GM15510 (cell line): ENCODE results near the gene RBP3.

Experiments used
- POLR2A ChIP-seq: IDR thresholded peaks from 3 replicates; pipeline ENCODE4 v1.6.1; 2011; ENCODE audit warnings: borderline replicate concordance; ENCODE audit not compliant: insufficient read length; ENCODE audit errors: extremely low read depth

Gene RBP3

DNA sequence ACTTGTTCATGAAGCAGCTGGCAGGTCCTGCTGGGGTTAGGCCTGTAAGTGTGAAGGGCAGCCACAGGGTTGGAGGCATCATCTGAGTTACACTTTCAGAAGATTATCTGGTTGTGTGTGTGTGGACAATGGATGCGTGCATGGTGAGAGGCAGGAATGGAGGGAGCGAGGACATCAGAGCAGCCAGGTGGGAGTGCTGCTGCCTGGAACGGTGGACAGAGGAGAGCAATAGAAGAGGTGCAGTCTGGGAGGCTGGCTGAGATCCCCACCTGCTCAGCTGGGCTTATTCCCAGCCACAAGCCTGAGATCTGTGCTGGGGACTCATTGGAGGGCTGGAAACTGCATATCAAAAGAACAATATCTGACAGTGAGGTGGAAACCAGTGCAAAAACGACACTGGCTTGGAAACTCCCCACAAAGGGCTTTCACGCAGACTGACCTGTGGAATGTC, 18.0 kb downstream of the RBP3 start:
- no peak for TF ChIP-seq POLR2A

DNA sequence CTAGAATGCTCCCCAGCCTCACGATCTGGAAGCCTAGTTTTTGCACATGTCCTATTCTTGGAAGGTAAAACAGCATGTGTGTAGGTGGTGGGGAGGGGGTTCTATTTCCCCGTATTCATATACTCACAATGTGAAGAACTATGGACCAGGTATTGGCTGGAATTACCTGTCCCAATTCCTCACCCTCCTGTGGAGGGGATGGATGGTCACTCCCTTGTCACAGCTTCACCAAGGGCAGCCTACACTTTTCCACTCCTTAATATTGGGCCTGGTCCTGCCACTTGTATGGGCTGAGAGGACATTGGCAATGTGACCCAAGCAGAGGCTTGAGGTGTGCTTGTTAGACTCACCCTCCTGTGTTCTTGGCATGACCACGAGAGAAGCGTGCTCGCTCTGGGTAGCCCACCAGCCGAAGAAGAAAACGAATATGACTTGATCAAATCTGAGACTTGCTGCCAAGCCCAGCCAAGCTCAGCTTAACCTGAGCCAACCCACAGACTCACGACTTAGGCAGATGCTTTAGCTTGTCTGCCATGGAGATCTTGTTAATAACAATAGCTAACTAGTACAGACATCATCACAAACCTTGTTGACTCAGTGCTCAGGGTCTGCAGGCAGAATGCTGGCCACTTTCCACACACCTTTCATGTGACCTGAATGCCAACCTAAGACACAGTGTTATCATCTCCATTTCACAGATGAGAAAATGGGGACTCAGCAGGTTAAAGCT, 18.7 kb downstream of the RBP3 start:
- no peak for TF ChIP-seq POLR2A

DNA sequence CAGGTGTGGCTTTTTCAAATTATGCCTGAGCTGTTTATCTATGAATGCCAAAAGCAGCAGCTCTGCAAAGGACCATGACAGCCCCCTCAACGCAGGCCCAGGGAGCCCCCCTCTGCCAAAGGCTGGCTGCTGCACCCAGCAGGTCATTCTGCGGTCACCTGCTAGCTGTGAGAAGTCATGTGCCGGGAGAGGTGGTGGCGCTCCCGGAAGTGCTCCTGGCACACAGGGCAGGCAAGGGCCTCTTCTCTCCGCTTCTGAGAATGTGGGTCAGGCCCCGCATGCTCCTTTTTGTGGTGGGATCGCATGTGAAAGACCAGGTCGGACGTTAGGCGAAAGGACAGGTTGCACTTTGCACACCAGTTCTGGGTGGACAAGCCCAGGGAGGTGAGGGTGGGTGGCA, 19.5 kb downstream of the RBP3 start:
- no peak for TF ChIP-seq POLR2A

DNA sequence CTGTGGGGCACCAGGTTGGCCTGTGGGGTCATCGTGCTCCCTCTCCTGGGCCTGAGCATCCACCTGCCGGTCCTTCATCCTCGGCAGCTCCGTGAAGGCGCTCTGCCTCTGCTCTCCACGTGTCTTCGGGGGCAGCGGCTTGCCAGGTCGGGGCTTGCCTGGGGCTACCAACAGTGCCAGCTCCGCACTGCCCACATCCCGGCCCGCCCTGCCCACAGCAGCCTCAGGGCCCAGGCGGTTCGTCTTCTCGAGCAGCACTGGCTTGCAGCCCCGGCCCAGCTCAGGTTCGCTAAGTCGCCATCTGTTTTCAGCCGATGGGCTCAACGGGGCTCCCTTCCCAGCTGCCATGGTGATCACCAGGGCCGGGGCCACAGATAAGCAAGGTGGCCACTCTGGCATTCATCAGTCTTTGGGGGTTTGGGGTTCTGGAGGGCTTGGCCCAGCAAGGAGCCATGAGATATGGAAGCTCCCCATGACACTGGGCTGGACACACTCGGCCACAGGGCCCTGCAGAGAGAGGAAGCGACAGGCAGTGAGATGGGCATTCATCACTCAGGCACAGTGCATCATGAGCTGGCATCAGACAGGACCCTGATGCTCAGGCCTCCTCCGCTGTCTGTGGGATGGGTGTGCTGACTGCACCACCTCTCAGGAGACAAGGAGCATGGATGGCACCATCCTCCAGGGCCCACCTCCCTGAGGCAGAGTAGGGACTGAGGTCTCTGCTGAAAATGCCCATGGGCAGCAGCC, 20.4 kb downstream of the RBP3 start:
- TF ChIP-seq POLR2A = no peak

DNA sequence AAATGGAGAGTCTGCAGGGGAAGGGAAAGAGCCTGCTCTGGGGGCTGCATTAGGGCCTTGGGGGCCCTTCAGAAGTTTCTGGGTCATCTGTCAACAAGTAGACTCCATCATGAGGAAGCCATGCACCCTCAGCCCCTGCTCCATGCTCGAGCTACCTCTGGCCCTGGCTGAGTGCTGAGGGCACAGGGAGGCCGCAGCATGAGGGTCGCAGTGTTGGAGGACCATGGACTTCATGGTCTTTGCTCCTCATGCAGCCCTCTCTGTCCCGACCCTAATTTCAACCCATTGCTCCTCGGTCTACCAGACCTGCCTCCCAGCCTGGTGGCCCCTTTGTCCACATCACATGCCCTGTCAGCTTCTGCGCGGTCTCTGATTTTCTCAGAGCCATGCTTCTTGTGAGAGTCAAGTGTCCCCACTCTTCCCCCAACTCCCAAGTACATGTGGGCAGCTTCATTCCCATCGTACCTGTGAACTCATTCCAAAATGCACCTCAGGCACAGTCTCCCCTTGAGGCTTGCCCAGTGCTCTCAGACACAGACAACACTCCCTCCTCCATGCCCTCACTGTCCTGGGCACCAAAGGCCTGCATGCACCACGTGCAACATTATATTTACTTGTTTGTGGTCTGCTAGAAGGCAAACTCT, 21.2 kb downstream of the RBP3 start:
- no peak for TF ChIP-seq POLR2A

DNA sequence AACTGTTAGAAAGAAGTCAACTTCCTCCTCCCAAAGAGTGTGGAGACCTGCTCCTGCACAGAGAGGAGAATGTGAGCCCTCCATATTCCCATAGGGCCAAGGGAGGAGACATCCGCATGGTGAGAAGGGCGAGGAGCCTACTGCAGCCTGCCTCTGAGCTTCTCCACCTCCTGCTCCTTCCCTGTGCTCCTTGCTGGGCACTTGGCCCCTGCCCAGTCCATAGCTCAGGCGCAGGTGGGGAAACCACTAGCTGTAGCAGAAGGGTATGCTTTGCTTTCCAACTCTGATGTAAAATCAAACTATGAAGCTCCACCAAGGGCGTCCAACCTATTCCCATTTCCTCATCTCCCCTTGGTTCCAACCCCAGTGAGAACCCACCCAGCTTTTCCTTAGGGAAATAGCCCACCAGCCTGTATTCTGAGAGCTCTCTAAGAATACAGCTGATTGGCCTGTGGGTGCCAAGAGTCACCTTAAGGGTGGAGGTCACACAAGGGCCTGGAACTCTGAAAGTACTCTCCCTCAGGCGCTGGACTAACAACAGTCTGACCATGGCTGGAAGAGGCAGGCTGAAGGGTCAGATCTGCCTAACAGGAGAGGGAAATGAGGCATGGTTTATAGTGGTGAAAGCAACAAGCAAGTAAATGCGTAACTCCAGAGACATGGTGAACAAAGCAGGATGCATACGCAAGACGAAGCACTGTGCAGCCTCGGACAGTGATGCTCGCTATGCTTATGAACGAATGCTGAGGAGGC, 22.0 kb downstream of the RBP3 start:
- no peak for TF ChIP-seq POLR2A

DNA sequence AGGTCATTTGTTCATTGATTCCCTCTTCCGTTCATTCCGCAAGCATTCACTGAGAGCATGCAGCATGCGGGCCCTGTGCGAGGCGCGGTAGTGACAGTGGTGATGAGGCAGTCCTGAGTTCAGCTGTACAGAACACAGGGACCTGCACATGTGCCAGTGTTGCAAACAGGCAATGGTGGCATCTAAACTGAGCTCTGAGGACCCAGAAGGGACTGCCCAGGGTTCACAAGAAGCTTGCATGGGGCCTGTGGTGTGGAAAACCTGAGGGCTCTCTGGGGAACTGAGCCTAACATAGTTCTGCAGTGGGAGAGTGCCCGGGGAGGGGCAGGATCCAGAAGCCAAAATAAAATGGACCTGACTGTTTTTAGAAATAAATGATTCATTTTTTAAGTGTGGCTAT, 22.7 kb downstream of the RBP3 start:
- TF ChIP-seq POLR2A = no peak

DNA sequence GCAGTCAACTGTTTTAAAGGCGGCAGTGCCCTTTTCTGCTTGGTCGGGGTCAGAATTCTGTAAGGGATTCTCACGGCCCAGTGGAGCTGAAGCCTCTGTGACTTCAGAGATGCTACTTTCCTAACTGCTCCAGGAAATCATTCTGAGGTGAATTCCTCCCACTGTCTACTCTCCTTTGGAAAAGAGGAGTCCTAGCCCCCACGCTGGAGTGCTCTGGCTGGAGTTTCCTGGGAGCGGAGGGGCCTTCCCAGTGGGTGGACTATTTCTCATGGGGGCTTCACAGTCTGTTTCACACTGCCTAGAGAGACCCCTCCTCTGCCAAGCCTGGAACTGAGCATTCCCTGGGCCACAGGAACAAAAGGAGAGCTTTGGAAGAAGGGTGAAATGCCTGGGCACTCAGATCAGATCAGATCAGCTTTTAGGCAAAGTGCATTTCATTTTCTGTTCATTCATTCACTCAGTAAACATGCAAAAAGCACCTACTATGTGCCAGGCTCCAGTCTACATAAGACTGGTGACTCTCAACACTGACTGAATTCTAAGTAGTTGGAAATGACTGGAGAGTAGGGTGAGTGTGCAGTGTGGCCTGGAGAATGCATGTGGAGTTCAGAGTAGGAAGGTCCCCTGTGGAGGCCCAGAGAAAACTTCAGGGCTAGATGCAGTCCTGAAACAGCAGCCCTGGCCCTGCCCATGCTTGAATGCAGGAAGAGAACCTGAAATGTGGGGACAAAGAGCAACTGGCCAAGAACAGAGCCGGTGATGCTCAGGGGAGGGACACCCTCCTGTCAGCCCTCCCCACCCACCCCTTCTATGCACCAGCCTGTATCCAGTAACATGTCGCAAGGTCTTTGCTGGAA, 23.7 kb downstream of the RBP3 start:
- no peak for TF ChIP-seq POLR2A

DNA sequence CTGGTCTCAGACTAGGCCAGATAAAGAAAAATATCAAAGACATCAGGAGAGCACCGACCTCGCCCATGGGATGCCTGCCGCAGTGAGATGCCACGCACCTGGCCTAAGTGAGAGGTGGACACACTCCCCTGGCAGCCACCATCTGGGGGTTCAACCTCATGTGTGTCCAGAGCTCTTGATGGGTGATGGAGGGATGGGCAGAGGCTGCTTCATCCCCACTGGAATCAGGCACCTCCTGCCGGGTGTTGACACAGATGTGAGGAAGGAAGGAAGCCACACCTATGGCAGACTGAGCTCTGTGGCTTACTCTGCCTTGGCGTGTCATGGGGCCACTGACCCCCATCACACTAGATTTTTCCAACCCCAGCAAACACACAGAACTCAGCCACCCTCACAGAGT, 24.6 kb downstream of the RBP3 start:
- no peak for TF ChIP-seq POLR2A

DNA sequence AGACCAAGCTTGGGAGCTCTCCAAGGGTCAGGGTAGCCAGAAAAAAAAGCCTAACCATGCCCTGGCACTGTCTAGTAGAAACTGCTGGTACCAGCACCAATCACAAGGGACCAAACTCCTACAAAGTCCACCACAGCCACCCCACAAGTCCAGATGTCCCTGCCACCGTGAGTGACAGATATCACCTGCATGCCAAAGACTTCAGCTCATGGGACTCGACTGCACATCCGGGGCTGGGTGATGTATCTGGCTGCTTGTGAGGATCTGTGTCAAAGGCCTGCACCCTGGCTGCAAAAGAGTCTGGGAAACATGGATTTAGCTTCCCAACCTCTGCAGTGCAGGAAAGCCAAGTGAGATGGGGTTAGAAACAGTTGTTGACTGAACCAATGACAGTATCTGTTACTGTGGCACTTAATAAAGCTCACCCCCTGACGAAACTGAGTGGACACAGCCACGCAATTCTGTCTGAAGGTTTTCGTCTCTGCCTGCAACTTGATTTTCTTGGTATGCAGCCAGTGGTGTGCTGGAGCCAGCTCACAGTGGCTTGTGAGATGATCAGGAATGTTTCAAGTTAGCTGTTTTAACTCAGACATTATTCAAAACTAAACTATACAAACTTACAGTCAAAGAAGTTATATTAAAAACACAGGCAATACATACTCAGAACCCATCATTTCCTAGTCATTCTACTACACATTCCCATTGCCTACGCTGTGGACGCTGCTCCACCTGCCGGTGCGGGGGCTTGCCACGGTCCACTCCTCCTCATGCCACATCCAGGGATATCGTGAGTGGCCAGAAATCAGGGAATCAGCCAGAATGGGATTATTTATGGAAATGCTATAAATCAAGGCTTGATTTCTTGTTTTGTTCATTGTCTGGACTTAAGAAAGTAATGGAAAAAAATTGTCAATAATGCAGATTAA, 26.7 kb downstream of the RBP3 start:
- TF ChIP-seq POLR2A = no peak

DNA sequence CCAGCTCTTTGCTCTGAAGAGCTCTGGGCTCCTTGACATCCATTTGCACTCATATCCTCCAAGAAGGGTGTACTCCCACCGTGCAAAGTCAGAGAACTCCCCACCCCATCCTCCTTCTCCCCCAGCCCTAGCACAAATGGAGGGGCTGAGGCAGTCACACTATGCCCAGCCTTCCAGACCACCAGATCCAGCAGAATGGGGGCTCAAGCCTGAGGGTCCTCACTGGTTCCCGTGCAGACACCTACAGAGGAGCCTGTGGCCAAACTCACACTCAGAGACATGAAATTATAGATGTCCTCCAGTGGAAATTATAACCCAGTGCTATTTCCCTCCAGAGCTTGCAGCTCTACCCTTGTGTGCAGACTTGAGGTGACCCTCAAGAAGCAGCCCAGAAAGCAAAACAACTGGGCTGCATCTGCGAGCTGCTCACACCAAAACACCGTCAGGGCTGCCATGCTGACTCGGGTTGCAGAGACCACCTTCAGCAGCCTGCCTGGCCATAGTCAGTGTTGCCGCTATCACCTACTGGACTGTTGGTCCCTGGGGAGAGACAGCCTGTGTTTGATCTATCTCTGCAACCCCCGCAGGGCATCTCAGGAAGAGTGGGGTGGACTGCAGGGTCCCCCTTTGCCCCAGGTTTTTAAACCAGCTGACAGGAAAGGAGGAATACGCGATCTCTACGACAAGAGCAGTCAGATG, 28.5 kb downstream of the RBP3 start:
- TF ChIP-seq POLR2A = no peak

DNA sequence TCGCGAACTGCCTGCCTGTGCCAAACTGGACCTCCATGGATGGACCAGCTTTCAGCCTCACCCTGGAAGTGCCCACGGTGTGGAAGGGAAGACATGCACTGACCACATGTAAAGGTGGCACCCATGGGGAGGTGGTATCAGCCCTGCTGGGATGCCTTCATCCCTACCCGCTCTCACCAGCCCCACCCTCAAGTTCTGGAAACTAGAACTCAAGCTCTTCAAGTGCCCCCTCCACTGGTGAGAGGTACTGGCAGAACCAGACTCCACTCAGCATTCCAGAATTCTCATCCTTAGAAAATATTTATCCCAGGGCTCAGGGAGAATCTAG, 30.0 kb downstream of the RBP3 start:
- no peak for TF ChIP-seq POLR2A
